GM19468 (cell line): Measurements from ENCODE around the gene TPRX2.
"Not testable (repeated sequence)": the region's sequence is repeated elsewhere in the genome, so short reads cannot be mapped to it uniquely, and the experiment has no call there.

Source experiments
- ATAC-seq: cut with Tn5 transposase; IDR thresholded peaks from one replicate; pipeline ENCODE4 v1.9.1; 2021; ENCODE audit warnings: mild to moderate bottlenecking, moderate library complexity, moderate number of reproducible peaks; ENCODE audit not compliant: unreplicated experiment; ENCODE audit errors: extremely low read depth

The TPRX2 gene

GRCh38 chr19:47860602-47861297 lies 1.7 kb downstream of the TPRX2 start:
- no peak for ATAC-seq

- no peak for ATAC-seq
Observed at GRCh38 chr19:47861630-47862029, 2.6 kb downstream of the TPRX2 start.

- no peak for ATAC-seq
Observed at GRCh38 chr19:47863514-47863936, 4.5 kb downstream of the TPRX2 start.

GRCh38 chr19:47865166-47865565 lies 6.1 kb downstream of the TPRX2 start:
- no peak for ATAC-seq

- ATAC-seq = no peak
Observed at GRCh38 chr19:47878906-47879305, 19.9 kb downstream of the TPRX2 start.

- not testable (repeated sequence) for ATAC-seq
Observed at GRCh38 chr19:47879385-47879784, 20.4 kb downstream of the TPRX2 start.

GRCh38 chr19:47881757-47882156 lies 22.7 kb downstream of the TPRX2 start:
- no peak for ATAC-seq

- ATAC-seq = no peak
Observed at GRCh38 chr19:47882890-47883289, 23.9 kb downstream of the TPRX2 start.

GRCh38 chr19:47885067-47885463 lies 26.0 kb downstream of the TPRX2 start:
- ATAC-seq = no peak

- no peak for ATAC-seq
Observed at GRCh38 chr19:47886010-47886559, 27.1 kb downstream of the TPRX2 start, which contains the start of gene SULT2A1. SULT2A1 (minus strand) TSS chr19:47886315; CDS start chr19:47886257, 58 bp downstream.

GRCh38 chr19:47890865-47891621 lies 32.0 kb downstream of the TPRX2 start:
- no peak for ATAC-seq

GRCh38 chr19:47891622-47891922 lies 32.5 kb downstream of the TPRX2 start:
- no peak for ATAC-seq

GRCh38 chr19:47891923-47892666 lies 33.1 kb downstream of the TPRX2 start:
- no peak for ATAC-seq

- ATAC-seq = no peak
Observed at GRCh38 chr19:47895165-47895782, 36.2 kb downstream of the TPRX2 start.

- no peak for ATAC-seq
Observed at GRCh38 chr19:47896019-47896418, 37.0 kb downstream of the TPRX2 start.

- no peak for ATAC-seq
Observed at GRCh38 chr19:47896773-47897172, 37.7 kb downstream of the TPRX2 start.

- no peak for ATAC-seq
Observed at GRCh38 chr19:47897861-47898260, 38.8 kb downstream of the TPRX2 start.

GRCh38 chr19:47899335-47899734 lies 40.3 kb downstream of the TPRX2 start:
- ATAC-seq = no peak

- ATAC-seq = no peak
Observed at GRCh38 chr19:47901370-47901769, 42.3 kb downstream of the TPRX2 start.

- not testable (repeated sequence) for ATAC-seq
Observed at GRCh38 chr19:47909350-47909749, 50.3 kb downstream of the TPRX2 start.
